Stomach (tissue), 19 donors: ENCODE results near the gene RNF130. TPM values are rescaled to one million over a fixed set of nuclear protein-coding genes. Genes with fewer than 3 reads are reported as not detected.

Experiments
- DNase-seq, 2 donors: peaks; one replicate each; pipeline versions ENCODE4 v3.0.0 to v3.0.0-alpha.2; 2013 to 2019
- H3K27ac ChIP-seq, 5 donors: fragments of 200-600 bp in 4 of 5; sonication (generic) in 4 of 5; one replicate each; pipeline ENCODE4 v1.5.1; 2013 to 2019; ENCODE audit warnings: mild to moderate bottlenecking in 1 of 5, moderate library complexity in 1 of 5
- H3K27me3 ChIP-seq, 3 donors: fragments of 200-600 bp; sonication (generic); one replicate each; pipeline ENCODE4 v1.5.1; 2017 to 2019; ENCODE audit warnings: mixed run types in 1 of 3
- H3K36me3 ChIP-seq, 4 donors: fragments of 200-600 bp; sonication (generic); 1 replicate in 3 of 4; 2 replicates in 1 of 4; pipeline ENCODE4 v1.5.1; 2016 to 2019
- H3K4me1 ChIP-seq, 4 donors: fragments of 200-600 bp; sonication (generic); one replicate each; pipeline ENCODE4 v1.5.1; 2016 to 2019
- H3K4me3 ChIP-seq, 4 donors: fragments of 200-600 bp; sonication (generic) in 3 of 4; one replicate each; pipeline ENCODE4 v1.5.1; 2016 to 2019; ENCODE audit warnings: mild to moderate bottlenecking in 1 of 4
- H3K9me3 ChIP-seq, 4 donors: fragments of 200-600 bp; sonication (generic); one replicate each; pipeline ENCODE4 v1.5.1; 2016 to 2019
- EP300 ChIP-seq: sonication (generic); formaldehyde crosslinking; IDR thresholded peaks from one replicate; pipeline ENCODE4 v1.6.1; 2017; ENCODE audit warnings: antibody characterized with exemption
- POLR2A ChIP-seq, 4 donors: fragments of 450-650 bp; IDR thresholded peaks; one replicate each; pipeline ENCODE4 v1.6.1; 2016; ENCODE audit warnings: antibody characterized with exemption in 4 of 4, control low read depth in 2 of 4, mild to moderate bottlenecking in 1 of 4, moderate library complexity in 1 of 4
- POLR2AphosphoS5 ChIP-seq, 3 donors: sonication (generic); formaldehyde crosslinking; IDR thresholded peaks; one replicate each; pipeline ENCODE4 v1.6.1; 2016; ENCODE audit warnings: antibody characterized with exemption in 3 of 3
- WGBS, 5 donors: extraction: QIAGEN DNeasy Blood & Tissue Kit in 3 of 5; methylation state at CpG; one replicate each; pipeline versions ENCODE4 v1.1.5 to v1.1.7; 2013 to 2018; 5-methylcytosine and 5-hydroxymethylcytosine counted together
- intact Hi-C: fragments of 100-400 bp; cut with DNase I; formaldehyde crosslinking; loops from one replicate; pipeline ENCODE4 v1.15.1; 2023; ENCODE audit warnings: low total_unique reads
- long read RNA-seq, 10 donors: transcript quantifications; one replicate each; lab custom pipeline, GENCODE V29; 2026
- polyA plus RNA-seq, 3 donors: library from polyadenylated mRNA; stranded (reverse); fragments of 200-250 nt; gene quantifications; one replicate each; pipeline ENCODE4 v1.2.3, GENCODE V29; 2013
- total RNA-seq, 5 donors: library from RNA; depleted of rRNA; stranded (reverse); fragments of >200 nt; gene quantifications; one replicate each; pipeline versions ENCODE4 v1.1.0 to v1.2.3, GENCODE V29; 2014 to 2016
- TF ChIP-seq, protein P1 (sequence below), 7 experiments: fragments of 450-650 bp in 4 of 7; fragments of 200-600 bp in 3 of 7; sonication (generic) in 3 of 7; IDR thresholded peaks; one replicate each; pipeline ENCODE4 v1.5.1; 2016 to 2019; ENCODE audit warnings: antibody characterized with exemption in 7 of 7, control low read depth in 2 of 7, mild to moderate bottlenecking in 1 of 7
- donor health status: healthy with polysubstance abuse.
- donor health status: Bipolar disorder and iron deficiency.
- donor health status: healthy.

Gene RNF130, protein sequence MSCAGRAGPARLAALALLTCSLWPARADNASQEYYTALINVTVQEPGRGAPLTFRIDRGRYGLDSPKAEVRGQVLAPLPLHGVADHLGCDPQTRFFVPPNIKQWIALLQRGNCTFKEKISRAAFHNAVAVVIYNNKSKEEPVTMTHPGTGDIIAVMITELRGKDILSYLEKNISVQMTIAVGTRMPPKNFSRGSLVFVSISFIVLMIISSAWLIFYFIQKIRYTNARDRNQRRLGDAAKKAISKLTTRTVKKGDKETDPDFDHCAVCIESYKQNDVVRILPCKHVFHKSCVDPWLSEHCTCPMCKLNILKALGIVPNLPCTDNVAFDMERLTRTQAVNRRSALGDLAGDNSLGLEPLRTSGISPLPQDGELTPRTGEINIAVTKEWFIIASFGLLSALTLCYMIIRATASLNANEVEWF
- total RNA-seq (10 to 100 TPM; 27.0 to 87.8 (median 73.2) TPM), polyA plus RNA-seq (10 to 100 TPM; 36.9 to 47.8 (median 39.5) TPM)
- long read RNA-seq, donor 1, transcript RNF130-205 (9 exons, 2,263 nt): major isoform, 6 of 6 reads
- long read RNA-seq, donor 1, partial matches to known transcripts: 0 of 6 reads
- long read RNA-seq, donor 1, other reads (novel, unspliced or antisense): 0 of 6 reads
- long read RNA-seq, donor 2, full-length matches to known transcripts: 21 of 29 reads
- long read RNA-seq, donor 2, partial matches to known transcripts: 8 of 29 reads
- long read RNA-seq, donor 2, other reads (novel, unspliced or antisense): 0 of 29 reads
- long read RNA-seq, donor 3, transcript RNF130-205 (9 exons, 2,263 nt): major isoform, 8 of 11 reads
- long read RNA-seq, donor 3, partial matches to known transcripts: 0 of 11 reads
- long read RNA-seq, donor 3, other reads (novel, unspliced or antisense): 0 of 11 reads
- long read RNA-seq, donor 4, partial matches to known transcripts: 0 of 2 reads
- long read RNA-seq, donor 4, other reads (novel, unspliced or antisense): 0 of 2 reads
- long read RNA-seq, donor 5, full-length matches to known transcripts: 22 of 22 reads
- long read RNA-seq, donor 5, partial matches to known transcripts: 0 of 22 reads
- long read RNA-seq, donor 5, other reads (novel, unspliced or antisense): 0 of 22 reads
- long read RNA-seq, donor 6, transcript RNF130-205 (9 exons, 2,263 nt): major isoform, 36 of 38 reads
- long read RNA-seq, donor 6, partial matches to known transcripts: 0 of 38 reads
- long read RNA-seq, donor 6, other reads (novel, unspliced or antisense): 0 of 38 reads
- long read RNA-seq, donor 7, transcript RNF130-205 (9 exons, 2,263 nt): major isoform, 11 of 19 reads
- long read RNA-seq, donor 7, partial matches to known transcripts: 8 of 19 reads
- long read RNA-seq, donor 7, other reads (novel, unspliced or antisense): 0 of 19 reads
- long read RNA-seq, donor 8, full-length matches to known transcripts: 17 of 23 reads
- long read RNA-seq, donor 8, partial matches to known transcripts: 6 of 23 reads
- long read RNA-seq, donor 8, other reads (novel, unspliced or antisense): 0 of 23 reads
- long read RNA-seq, donor 9, transcript RNF130-205 (9 exons, 2,263 nt): major isoform, 17 of 47 reads
- long read RNA-seq, donor 9, transcript RNF130-206 (2 exons, 663 nt): minor isoform, 5 of 47 reads
- long read RNA-seq, donor 9, partial matches to known transcripts: 25 of 47 reads
- long read RNA-seq, donor 9, other reads (novel, unspliced or antisense): 0 of 47 reads
- long read RNA-seq, donor 10, partial matches to known transcripts: 0 of 4 reads
- long read RNA-seq, donor 10, other reads (novel, unspliced or antisense): 0 of 4 reads

DNA sequence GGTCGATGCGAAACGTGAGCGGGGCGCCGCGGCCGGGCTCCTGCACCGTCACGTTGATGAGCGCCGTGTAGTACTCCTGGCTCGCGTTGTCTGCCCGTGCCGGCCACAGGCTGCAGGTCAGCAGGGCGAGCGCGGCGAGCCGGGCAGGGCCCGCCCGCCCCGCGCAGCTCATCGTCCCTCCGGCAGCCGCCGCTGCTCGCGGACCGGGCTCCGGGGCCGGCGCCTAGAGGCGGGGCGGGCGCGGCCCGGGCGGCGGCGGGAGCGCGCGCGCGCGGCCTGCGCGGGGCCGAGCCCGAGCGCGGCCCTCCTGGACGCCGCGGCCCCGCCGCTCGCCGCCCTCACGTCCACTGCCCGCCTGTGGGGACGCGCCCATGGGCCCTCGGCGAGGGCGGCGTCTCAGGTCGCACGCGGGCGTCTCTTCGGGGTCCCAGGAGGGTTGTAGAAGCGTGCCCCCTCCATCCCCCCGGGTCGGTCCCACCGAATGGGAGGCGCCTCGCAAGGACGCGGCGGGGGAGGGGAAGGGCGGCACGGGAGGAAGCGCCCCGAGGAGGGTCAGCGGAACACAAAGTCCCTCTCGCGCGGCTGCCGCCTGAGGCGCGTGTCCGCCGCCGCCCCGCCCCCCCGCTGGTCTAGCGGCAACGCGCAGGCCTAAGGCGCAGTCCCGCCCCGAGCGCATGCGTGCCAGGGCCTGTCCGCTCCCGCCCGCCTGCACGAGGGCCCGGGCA, at the start of gene RNF130:
Gene RNF130 (minus strand): TSS at position 229 of the 725 bp plus-strand sequence. CDS start 57 bp downstream, at position 172.
- Histone ChIP-seq H3K4me3 (peak within 1 kb of the TSS; percentile 86 to 96 (median 93)), H3K36me3 (no peaks in the 10 kb centered on the region), H3K27ac (peak within 1 kb of the TSS; percentile 95 to 99 (median 97)), H3K9me3 (no peaks in the 10 kb centered on the region), H3K4me1 (peaks cover 10 to 47% (median 34%) of the 10 kb centered on the region in 4 donors), H3K27me3 (no peaks in the 10 kb centered on the region)
- TF ChIP-seq POLR2AphosphoS5 (IDR thresholded peaks at IDR 0.05) (peak; percentile 25 to 93 (median 77)), POLR2A (IDR thresholded peaks at IDR 0.05) (no peak)
- DNase-seq: peak; percentile 95 to 98
- WGBS, 5 donors: 0% methylated on average over 24 to 113 of the region's 113 CpGs
- intact Hi-C loops: no loop called here

DNA sequence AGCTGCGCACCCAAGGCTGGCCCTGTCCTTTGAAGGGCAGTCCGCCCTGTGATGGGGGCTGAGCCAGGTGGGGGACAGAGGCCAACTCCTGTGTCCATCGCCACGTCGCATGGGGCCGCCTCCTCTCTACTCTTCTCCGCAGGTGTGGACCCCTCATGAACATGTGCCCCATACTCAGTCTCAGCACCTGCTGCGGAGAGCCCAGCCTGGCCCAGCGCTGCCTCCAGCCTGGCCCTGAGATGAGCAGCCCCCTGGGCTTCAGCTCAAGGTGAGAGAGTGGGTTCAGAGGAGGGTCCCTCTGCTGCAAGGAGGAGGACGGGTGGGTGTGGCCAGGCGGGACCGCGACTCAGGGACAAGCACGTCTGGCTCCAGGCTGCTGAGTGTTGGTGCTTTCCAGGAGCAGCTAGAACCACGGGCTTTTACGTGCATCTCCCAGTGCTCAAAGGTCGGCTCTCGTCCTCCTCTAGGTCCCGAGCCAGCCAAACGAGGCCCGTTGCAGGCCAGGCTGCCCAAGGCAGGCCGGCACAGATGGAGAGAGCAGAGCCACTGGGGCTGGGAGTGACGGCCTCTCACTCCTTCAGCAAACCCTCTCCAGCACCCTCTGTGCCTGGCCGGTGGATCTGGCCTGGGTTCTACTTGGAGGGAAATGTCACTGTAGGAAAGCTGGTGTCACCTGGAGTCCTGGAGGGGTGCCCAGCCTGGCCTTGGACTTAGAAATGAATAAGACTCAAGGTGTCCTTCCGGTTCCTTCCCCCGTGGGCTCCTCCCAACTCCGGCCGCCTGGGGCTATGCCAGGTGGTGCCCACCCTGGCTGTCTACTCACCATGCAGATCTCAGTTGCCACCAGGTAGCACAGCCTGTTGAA, 48.9 kb upstream of the RNF130 start:
- intact Hi-C loops: no loop called here
- no peaks in the 10 kb centered on the region for H3K4me1 ChIP-seq
- no peaks in the 10 kb centered on the region for H3K9me3 ChIP-seq
- no peak overlapping the region for H3K4me3 ChIP-seq
- no peak for DNase-seq
- WGBS, 5 donors: 79 to 84% (median 81%) methylated on average over 17 to 28 of the region's 28 CpGs
- H3K27ac ChIP-seq: no peak overlapping the region
- no peaks in the 10 kb centered on the region for H3K36me3 ChIP-seq
- TF ChIP-seq POLR2AphosphoS5 (IDR thresholded peaks at IDR 0.05) (no peak), EP300 (no peak), POLR2A (IDR thresholded peaks at IDR 0.05) (no peak)
- TF ChIP-seq, protein P1, sequence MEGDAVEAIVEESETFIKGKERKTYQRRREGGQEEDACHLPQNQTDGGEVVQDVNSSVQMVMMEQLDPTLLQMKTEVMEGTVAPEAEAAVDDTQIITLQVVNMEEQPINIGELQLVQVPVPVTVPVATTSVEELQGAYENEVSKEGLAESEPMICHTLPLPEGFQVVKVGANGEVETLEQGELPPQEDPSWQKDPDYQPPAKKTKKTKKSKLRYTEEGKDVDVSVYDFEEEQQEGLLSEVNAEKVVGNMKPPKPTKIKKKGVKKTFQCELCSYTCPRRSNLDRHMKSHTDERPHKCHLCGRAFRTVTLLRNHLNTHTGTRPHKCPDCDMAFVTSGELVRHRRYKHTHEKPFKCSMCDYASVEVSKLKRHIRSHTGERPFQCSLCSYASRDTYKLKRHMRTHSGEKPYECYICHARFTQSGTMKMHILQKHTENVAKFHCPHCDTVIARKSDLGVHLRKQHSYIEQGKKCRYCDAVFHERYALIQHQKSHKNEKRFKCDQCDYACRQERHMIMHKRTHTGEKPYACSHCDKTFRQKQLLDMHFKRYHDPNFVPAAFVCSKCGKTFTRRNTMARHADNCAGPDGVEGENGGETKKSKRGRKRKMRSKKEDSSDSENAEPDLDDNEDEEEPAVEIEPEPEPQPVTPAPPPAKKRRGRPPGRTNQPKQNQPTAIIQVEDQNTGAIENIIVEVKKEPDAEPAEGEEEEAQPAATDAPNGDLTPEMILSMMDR (IDR thresholded peaks at IDR 0.05): no peak
- peaks cover 0 to 57% (median 0%) of the 10 kb centered on the region in 3 donors for H3K27me3 ChIP-seq

DNA sequence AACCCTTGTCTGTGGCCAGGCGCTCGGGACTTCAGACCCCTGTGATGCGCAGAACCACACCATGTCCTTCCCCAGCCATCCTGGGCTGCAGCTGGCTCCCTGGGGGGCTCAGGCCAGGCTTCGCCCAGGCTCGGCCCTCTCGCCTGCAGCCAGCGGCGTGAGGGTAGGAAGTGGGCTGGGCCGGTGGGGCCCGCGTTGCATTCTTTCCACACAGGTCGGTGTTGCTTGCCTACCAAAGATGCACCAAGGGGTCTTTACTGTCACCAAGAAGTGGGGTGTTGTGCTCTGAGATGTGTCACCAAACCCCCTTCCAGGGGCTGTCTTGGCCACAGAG, 48.3 kb upstream of the RNF130 start:
- H3K4me1 ChIP-seq: no peaks in the 10 kb centered on the region
- intact Hi-C loops: no loop called here
- H3K9me3 ChIP-seq: no peaks in the 10 kb centered on the region
- no peaks in the 10 kb centered on the region for H3K36me3 ChIP-seq
- no peak for DNase-seq
- peaks cover 0 to 53% (median 0%) of the 10 kb centered on the region in 3 donors for H3K27me3 ChIP-seq
- H3K4me3 ChIP-seq: no peak overlapping the region
- 79 to 92% (median 89%) methylated on average over 11 to 12 of the region's 12 CpGs for WGBS, 5 donors
- H3K27ac ChIP-seq: no peak overlapping the region
- TF ChIP-seq POLR2AphosphoS5 (IDR thresholded peaks at IDR 0.05) (no peak), POLR2A (IDR thresholded peaks at IDR 0.05) (no peak), EP300 (no peak)
- TF ChIP-seq, protein P1 (IDR thresholded peaks at IDR 0.05): no peak
